Endometrial microvascular endothelial cells (primary cell): ENCODE data around the gene UBE2E2. TPM values are rescaled to one million over a fixed set of nuclear protein-coding genes. Genes with fewer than 3 reads are reported as not detected.
"Not testable (repeated sequence)": the region's sequence is repeated elsewhere in the genome, so short reads cannot be mapped to it uniquely, and the experiment has no call there.

Source experiments
- in situ Hi-C: cut with HindIII; loops from 2 replicates; pipeline ENCODE4 v1.10.0; 2017; ENCODE audit warnings: low sequenced_read_pairs, low pct_unique_long_range_greater_than_20kb; ENCODE audit errors: inconsistent ontology term
- total RNA-seq: library from RNA; depleted of rRNA; stranded (reverse); fragments of >200 nt; gene quantifications from one replicate; pipeline ENCODE4 v1.2.3, GENCODE V29; 2015; ENCODE audit errors: inconsistent ontology term

Gene UBE2E2
- total RNA-seq, 1 donor from 2014 or later = 11.2 TPM

DNA sequence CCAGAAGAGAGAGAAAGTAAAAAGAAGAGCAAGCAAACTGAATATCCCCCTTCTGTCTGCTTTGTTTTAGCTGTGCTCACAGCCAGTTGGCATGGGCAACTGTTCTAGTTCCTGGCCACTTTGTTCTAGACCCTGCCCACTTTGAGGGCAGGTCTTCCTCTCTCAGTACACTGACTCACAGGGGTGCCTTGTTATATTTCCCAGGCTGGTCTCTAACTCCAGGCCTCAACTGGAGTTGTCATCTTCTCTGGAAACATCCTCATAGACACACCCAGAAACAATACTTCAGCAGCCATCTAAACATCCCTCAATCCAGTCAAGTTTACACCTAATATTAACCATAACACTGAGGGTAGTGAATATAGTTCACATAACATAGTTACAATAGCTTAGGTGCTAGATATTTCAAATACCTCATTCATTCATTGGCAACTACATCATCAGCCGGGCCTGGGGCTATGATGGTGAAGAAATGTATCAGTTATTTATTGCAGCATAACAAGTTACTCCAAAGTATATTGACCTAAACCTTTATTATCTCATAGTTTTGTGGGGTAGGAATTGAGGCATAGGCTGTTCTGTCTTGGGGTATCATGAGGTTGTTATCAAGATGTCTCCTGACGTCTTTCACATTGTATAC, 106.0 kb downstream of the UBE2E2 start:
- in situ Hi-C loops = no loop called here

DNA sequence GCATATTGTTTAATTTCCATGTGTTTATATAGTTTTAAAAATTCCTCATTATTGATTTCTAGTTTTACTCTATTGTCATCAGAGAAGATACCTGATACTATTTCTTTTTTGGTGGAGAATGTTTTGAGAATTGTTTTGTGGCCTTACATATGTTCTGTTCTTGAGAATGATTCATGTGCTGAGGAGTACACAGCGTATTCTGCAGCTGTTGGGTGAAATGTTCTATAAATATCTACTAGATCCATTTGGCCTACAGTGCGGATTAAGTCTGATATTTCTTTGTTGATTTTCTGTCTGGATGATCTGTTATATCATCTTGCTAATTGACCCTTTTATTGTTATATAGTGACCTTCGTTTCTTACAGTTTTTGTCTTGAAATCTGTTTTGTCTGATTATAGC, 109.7 kb downstream of the UBE2E2 start:
- in situ Hi-C loops = no loop called here

DNA sequence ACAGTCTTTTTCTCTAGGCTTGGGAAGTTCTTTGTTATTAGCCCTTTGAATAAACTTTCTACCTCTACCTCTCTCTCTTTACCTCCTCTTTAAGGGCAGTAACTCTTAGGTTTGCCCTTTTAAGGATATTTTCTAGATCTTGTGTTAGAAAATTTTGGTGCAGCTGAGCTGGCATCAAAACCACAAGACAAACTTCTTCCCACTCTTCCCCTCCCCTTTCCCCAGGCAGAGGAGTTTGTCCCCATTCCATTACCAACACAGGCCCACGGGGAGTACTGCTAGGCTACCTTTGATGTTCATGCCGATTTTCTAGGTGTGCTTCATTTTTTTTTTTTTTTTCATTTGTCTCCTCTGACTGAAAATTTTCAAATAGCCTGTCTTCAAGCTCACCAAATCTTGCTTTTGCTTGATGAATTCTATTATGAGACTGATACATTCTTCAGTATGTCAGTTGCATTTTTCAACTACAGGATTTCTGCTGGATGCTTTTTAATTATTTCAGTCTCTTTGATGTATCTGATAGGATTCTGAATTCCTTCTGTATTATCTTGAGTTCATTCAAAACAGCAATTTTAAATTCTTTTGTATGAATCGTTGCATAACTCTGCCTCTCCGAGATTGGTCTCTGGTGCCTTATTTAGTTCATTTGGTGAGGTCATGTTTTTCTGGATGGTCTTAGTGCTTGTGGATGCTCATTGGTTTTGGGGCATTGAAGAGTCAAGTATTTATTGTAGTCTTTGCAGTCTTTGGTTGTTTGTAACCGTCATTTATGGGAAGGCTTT, 112.0 kb downstream of the UBE2E2 start:
- in situ Hi-C loops = no loop called here

DNA sequence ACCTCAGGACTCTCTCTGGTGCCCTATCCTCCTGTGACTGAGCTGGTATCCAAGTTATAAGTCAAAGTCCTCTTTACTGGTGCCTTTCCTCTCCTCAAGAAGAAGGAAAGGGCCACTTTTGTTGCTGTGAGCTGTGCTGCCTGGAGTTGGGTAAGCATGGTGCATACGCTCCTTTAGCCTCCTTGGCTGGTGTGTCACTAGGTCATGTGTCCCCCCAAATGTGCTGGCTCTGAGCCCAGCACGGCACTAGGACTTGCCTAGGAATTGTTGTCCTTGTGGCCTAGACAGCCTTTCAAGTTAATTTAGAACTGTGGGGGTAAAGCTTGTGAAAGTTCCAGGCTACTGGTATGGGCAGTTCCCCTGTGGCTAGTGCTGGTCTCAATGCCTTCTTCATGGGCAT, 113.8 kb downstream of the UBE2E2 start:
- in situ Hi-C loops = no loop called here

DNA sequence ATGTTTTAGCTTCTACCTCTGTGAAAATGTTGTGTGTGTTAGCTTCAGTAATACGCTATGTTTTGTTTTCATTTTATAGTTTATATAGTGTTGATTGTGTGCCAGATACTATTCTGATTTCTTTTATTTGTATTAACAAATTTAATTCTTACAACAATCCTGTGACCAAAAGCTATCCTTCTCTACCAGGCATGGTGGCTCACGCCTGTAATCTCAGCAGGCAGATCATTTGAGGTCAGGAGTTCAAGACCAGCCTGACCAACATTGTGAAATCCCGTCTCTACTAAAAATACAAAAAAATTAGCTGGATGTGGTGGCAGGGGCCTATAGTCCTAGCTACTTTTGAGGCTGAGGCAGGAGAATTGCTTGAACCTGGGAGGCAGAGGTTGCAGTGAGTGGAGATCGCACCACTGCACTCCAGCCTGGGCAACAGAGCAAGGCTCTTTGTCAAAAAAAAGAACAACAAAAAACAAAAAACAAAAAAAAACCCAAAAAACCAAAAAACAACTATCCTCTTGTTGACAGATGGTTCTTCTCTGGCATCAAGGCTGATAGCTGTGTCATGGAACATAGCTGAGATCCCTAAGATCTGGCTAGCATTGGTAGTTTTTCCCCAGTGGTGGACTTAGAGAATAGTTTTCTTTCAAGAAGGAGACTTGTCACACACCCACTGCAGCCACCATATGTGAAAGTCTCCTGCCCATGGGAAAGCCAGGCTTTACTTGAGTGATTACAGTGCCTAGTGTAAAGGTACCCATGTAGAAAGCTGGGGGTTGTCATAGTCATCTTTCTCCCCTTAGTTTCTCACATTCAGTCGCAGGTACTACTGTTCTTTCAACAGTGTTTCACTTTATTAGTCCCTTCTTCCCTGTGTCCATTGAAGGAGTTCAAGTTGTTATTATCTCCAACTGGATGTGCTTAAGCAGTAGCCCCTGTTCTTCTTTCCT, 116.5 kb downstream of the UBE2E2 start:
- in situ Hi-C loops = no loop called here

DNA sequence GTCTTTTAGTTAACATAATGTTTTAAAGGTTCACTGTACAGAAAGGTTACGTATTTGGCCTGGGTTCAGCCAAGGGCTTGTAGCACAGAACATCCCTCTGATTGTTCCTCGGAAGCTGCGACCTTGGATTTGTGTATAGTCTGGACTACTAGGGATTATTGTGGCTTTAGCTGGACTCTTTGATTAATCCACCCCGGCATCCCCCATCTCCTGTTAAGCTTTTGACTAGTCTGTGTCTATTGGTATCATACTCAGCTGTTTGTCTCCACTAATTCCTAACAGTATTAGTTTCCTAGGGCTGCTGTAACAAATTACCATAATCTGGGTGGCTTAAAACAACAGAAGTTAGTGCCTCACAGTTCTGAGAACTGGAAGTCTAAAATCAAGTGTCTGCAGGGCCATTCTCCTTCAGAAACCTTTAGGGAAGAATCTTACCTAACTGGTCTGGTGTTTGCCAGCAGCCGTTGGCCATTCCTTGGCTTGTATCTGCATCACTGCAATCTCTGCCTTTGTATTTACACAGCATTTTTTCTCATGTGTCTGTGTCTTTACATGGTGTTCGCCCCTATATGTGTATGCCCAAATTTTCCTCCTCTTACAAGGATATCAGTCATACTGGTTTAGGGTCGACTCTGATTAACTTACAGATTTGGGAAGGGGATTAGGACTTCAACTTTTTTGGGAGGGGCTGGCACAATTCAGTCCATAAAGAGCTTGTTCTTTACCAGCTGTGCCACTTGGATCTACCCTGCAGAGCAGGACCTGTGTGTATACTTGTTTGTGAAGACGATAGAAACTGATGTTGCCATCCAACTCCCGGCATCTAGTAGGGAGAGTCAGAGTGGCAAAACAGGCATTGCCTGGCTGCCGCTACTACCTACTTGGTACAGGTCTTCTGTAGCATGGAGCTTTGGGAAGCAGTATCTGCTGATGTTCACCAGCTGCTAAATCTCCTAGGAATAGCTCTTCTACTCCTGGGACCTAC, 117.8 kb downstream of the UBE2E2 start:
- in situ Hi-C loops = no loop called here

DNA sequence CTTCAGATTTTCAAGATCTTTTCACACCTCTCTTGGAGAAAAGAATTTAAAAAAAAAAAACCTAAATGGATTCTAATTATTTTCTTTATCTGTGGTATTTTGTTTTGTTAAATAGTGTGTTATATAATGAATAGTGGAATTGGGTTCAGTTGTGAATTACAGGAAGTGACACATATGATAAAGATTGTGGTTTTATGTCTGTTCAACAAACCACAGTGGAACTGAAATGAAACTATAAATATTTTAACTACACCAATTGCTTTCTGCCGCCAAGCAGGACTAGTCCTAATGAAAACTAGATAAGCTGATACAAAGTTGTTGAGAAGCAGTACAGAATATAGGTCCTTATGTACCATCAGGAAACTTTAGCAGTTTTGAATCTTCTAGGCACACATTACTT, 121.6 kb downstream of the UBE2E2 start:
- in situ Hi-C loops = no loop called here

DNA sequence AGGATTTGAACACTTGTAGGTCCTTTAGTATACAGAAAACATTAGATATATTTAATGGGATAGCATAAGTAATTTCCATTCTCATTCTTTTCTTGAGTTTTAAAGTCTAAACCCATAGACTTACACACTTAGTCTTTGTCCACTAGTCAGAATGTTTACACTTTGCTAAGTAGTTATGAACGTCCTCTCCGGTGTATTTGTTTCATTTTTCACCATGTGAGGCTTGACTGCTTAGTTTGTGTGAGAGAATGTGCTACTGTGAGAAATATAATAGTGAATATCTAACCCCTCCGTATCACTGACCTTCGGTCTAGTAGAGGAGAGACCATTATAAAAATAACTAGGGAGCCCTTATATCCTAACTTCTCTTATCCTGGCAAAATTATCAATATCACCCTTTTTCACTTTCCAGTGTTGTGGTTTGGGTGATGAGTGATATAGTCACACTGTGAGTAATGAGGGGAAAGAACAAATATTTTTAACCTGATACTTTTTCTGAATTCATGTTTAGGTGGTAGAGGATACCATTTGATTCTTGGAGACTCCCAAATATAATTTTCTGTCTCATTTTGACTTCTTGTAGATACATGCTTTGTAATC, 122.4 kb downstream of the UBE2E2 start:
- in situ Hi-C loops = no loop called here

DNA sequence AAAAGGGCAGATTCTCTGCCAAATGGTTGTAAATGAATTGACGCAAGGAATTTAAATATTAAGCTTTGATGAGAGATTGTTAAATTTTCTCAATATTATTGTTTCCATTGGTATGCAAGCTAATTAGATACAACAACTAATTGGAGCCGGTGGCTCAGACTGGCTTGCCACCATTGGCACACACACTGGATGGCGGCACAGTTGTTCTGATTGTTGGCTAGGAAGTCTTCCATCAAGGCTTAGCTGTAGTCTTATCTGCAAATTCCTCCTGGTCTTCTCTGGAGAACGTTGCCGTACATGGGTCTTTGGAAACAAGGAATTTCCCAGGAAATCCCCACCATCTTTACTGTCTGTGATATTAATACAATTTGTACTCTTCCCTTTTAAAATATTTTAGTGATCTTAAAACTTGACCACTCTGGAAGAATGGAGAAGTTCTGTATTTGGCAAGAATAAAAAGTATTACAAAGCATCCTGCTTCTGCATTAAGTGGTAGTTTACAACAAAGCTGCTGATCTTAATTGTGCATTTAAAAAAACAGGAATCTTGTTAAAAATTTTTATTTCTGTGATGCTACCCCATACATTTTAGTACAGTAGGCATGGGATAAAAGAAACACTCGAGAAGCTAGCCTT, 126.5 kb downstream of the UBE2E2 start:
- in situ Hi-C loops = no loop called here

DNA sequence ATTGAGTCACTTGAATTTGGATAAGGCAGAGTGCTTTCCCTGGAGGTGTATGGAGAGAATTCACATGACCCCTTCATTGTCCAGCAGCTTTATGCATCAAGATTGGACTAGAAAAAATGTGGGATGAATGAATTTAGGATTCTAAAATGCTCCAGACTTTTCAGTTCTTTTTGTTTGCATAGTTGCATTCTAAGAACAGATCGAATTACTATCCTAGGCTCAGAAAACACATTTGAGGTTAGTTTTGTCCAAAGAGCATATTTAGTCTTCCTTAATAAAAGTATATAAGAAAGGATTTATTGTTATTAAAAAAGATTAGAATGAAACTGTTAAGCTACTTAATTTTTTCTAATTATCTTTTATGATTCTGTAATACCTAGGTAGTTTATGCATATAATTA, 127.4 kb downstream of the UBE2E2 start:
- in situ Hi-C loops = no loop called here

DNA sequence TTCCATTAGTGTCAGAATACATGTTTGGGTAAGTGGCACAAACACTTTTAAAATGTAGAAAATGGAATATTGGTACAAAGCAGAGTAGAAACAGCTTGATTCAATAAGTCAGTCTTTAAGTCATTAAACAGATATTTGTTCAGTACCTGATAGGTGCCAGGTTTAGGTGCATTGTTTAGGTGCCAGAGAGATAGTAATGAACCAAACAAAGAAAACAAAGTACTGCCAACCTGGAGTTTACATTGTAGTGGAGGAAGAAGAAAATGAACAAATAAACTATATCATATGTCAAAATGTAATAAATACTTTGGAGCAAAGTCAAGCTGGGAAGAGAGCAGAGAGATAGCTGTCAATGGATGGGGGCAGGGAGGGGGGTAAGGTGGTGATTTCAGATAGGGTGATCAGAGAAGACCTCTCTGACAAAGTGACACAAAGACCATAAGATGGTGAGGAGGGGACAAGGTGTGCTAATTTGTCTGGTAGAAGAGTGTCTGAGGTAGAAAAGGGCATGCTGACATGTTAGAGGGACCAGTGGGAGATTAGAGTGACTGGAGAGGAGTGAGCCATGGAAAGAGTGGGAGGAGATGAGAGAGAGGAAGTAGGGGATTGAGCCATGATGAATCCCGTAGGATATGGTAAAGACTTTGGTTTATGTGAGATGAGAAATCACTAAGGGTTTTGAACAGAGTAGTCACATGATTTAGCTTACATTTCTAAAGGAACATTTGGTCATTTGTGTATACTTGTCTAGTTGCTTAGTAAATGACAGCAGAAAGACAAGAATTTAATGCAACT, 128.2 kb downstream of the UBE2E2 start:
- in situ Hi-C loops = no loop called here

DNA sequence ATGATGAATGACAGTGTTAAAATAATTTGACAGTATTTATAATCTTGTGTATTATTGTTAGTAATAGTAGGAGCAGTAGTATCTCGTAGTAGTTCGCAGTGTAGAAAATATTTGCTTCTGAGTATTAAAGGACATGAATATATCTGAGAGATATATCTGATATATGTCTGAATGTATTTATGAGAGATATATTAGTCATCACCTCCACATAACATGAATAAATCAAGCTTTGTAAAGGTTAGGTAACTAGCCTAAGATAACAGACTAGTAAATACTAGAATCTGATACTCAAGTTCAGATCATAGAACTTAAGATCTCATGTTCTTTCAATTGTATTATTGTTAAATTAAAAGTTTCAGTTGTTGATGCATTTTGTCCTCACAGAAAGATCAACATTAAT, 130.5 kb downstream of the UBE2E2 start:
- in situ Hi-C loops = no loop called here

DNA sequence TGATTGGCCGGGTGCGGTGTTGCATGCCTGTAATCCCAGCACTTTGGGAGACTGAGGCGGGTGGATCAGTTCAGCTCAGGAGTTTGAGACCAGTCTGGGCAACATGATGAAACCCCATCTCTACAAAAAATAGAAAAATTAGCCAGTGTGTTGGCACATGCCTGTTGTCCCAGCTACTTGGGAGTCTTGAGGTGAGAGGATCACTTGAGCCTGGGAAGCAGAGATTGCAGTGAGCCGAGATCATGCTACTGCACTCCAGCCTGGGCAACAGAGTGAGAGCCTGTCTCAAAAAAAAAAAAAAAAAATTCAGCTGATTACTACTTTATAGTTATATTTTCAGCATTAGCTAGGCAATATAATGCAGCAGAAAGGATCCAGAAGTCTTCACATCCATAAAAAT, 133.7 kb downstream of the UBE2E2 start:
- in situ Hi-C loops = not testable (repeated sequence)

DNA sequence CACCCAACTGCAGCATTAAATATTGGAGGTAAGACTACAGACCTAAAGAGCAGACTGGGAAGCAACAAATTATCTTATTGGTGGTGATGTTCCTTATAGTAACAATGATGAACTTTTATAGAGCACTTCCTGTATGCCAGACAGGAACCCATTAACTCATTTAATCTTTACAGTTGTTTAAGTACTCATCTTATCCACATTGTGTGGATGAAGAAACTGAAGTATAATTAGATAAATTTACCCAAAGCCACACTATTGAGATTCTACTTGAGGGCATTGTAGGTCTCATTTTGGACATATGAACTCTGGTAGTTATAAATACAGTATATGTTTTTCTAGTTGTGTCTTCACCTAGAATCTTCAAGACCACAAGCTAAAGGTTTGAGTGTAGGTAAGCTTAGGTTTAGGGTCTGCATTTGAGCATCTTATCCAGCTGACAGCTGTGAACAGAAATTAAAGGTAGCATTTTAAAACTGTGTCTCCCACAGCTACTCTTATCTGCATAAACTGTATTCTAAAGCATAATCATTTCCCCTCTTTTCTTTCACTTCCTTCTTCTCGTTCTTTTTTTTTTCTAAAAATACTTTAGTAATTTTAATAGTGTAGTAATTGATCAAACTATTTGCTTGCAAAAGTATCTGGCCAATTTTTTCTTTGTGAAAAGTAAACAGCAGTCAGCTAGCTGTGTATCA, 138.2 kb downstream of the UBE2E2 start:
- in situ Hi-C loops = no loop called here

DNA sequence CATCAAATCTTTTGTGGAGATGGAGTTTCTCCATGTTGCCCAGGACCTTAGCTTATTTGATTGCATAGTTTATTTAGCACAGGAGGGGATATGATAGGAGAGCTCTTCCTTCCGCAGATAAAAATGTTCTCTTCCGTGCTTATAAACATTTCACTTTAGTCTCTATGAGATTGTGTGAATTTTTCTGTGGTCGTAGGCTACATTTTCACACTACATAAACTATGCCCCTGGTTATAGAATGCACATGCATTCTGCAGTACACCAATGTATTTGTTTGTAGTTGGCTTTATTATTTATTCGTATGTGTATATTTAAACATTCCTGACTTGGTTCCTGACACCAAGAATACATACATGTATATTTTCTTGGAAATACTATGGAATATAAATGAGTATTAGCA, 139.2 kb downstream of the UBE2E2 start:
- in situ Hi-C loops = no loop called here

DNA sequence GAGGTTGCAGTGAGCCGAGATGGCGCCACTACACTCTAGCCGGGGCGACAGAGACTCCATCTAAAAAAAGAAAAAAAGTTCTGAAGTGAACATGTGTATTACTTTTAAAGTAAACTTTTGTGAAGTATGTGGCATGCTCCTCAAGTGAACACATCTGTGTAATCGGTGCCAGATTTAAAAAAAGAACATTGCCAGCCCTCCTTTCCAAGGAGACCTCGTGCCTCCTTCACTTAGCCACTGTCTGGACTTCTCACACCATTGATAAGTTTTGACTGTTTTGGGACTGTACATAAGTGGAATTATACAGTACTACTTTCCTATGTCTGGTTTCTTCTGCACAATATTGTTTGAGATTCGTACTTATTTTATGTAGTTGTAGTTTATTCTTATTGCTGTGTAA, 140.4 kb downstream of the UBE2E2 start:
- in situ Hi-C loops = no loop called here
